ENCODE results near the gene NTF3. TPM values are rescaled to one million over a fixed set of nuclear protein-coding genes. Genes with fewer than 3 reads are reported as not detected.

NTF3 gene
- total and polyA plus RNA-seq, 12 donors, result 0.20 to 2.2 (median 0.79) TPM; not detected in 1

DNA sequence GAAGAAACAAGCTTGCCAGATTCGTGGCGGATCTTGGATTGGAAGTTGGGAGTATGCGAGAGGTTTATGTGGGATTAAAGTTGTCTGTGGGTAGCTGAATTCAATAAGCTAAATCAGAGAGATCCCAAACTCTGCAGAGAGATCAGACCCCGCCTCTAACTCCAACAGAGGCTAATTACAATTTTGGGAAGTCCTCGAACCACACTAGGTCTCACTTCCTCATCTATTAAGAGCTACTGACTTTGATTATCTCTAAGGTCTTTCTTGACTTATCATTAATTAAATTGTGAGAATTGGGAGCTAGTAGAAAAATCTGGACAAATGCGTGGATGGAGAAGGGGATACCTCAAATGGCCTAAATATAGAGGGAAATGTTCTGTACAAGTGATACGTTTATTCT lies 9.1 kb downstream of the NTF3 start:
- TF ChIP-seq, protein P1, sequence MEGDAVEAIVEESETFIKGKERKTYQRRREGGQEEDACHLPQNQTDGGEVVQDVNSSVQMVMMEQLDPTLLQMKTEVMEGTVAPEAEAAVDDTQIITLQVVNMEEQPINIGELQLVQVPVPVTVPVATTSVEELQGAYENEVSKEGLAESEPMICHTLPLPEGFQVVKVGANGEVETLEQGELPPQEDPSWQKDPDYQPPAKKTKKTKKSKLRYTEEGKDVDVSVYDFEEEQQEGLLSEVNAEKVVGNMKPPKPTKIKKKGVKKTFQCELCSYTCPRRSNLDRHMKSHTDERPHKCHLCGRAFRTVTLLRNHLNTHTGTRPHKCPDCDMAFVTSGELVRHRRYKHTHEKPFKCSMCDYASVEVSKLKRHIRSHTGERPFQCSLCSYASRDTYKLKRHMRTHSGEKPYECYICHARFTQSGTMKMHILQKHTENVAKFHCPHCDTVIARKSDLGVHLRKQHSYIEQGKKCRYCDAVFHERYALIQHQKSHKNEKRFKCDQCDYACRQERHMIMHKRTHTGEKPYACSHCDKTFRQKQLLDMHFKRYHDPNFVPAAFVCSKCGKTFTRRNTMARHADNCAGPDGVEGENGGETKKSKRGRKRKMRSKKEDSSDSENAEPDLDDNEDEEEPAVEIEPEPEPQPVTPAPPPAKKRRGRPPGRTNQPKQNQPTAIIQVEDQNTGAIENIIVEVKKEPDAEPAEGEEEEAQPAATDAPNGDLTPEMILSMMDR (IDR thresholded peaks at IDR 0.05), result no peak

DNA sequence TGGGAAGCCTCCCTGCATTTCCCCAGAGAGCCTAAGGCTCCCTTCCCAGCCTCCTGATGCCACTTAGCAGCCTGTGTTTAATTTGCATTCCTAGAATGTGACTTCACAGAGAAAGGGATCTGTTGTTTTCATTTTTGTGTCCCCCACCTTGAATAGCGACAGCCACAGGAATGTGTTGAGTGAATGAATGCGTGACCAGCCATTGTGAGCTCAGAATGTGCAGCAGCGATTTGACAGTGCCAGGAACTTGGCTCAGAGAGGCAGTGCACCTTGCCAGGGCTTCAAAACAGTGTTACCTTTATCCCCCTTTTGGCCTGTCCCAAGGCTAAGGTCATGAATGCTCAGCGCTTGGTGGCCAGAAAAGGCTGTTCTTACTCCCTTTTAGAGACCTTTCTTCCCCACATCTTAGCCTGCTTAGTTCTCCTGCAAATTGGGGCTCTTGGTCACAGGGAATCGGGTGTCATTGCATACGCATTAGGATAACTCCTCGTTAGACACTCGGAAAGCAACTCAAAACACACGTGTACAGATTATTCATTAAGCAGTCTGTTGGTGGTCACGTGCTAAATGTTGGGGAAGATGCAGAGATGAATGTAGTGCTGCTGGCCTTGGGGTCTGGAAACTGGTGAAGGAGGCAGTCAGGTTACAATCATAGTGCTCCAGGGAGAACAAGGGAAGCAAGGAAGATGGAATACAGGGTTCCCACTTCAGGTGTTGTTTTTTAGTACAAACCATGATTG lies 9.8 kb downstream of the NTF3 start:
- Histone ChIP-seq H3K27ac (no peak overlapping the region), H3K36me3 (no peaks in the 10 kb centered on the region), H3K4me1 (peaks cover 0 to 52% (median 23%) of the 10 kb centered on the region in 9 donors), H3K9me3 (peaks cover 0 to 7% (median 0%) of the 10 kb centered on the region in 11 donors), H3K27me3 (peaks cover 0 to 13% (median 0%) of the 10 kb centered on the region in 7 donors), H3K4me3 (no peak overlapping the region)
- ATAC-seq (peak in 3 of 8 donors; percentile 29 to 67 (median 48)), DNase-seq (no peak)
- 65 to 67% methylated on average over 10 of the region's 10 CpGs for WGBS, 2 donors
- TF ChIP-seq, protein P1 (IDR thresholded peaks at IDR 0.05), result no peak
- intact Hi-C loops (cut with DNase I), result loop anchor here in 9 of 10 donors (1.0 to 10.0 kb wide), 16 partner anchors 66 to 419 kb away; no protein-coding TSS in a partner anchor

More for the DNA sequence above, 9.1 kb downstream of the NTF3 start:
- peaks cover 0 to 56% (median 26%) of the 10 kb centered on the region in 9 donors for H3K4me1 ChIP-seq
- intact Hi-C loops (cut with DNase I), result loop anchor here in 8 of 10 donors (2.0 to 10.0 kb wide), 12 partner anchors 66 to 419 kb away; no protein-coding TSS in a partner anchor
- peaks cover 0 to 20% (median 0%) of the 10 kb centered on the region in 7 donors for H3K27me3 ChIP-seq
- no peak overlapping the region for H3K4me3 ChIP-seq
- H3K36me3 ChIP-seq, result no peaks in the 10 kb centered on the region
- no peak for ATAC-seq
- H3K27ac ChIP-seq, result no peak overlapping the region
- H3K9me3 ChIP-seq, result peaks cover 0 to 7% (median 0%) of the 10 kb centered on the region in 11 donors
- no peak for DNase-seq
- WGBS, 2 donors, result 87 to 91% methylated on average over 7 of the region's 7 CpGs

DNA sequence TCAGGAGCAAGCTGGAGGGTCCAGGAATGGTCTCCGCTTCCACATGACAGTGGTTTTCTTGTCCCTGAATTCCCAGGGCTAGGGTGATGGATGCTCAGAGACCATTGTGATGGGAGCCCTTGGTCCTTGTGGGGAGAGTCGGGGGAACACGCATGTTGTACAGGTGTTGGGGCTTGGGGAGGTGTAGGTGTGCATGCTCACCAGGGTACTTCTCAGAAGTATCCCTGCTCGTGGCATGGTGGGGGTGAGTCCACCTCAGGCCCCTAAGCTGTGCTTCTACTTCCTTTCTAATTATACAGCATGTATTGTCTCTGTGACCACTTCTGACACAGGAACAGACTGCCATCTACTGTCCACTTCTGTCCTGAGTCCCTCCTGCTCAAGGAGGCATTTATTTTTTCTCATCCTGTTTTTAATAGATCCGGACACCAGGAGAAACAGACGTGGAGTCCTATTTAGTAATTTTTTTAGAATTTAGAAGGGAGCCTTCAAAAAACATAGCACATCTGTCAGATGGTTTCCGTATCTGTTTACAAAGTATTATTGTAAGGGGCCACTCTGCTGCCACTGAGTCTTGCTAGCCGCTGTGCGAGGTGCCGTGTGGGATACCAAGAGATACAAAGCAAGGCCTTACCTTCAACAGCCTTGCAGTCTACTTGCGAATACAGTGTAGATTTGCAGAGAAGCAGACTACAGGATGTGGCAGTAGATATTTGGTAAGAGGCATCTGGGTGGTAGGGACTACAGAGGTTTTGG lies 10.5 kb downstream of the NTF3 start:
- TF ChIP-seq, protein P1 (IDR thresholded peaks at IDR 0.05), result peak; percentile 36 to 79 (median 66)
- ATAC-seq (peak; percentile 63 to 89 (median 81)), DNase-seq (peak in 1 of 2 donors; percentile 59)
- H3K27ac ChIP-seq, result no peak overlapping the region
- no peaks in the 10 kb centered on the region for H3K36me3 ChIP-seq
- peaks cover 0 to 45% (median 15%) of the 10 kb centered on the region in 9 donors for H3K4me1 ChIP-seq
- peaks cover 0 to 7% (median 0%) of the 10 kb centered on the region in 11 donors for H3K9me3 ChIP-seq
- H3K27me3 ChIP-seq, result peaks cover 0 to 13% (median 0%) of the 10 kb centered on the region in 7 donors
- intact Hi-C loops (cut with DNase I), result loop anchor here in 9 of 10 donors (1.0 to 10.0 kb wide), 16 partner anchors 65 to 420 kb away; no protein-coding TSS in a partner anchor
- no peak overlapping the region for H3K4me3 ChIP-seq
- WGBS, 2 donors, result 54% methylated on average over 11 of the region's 11 CpGs

DNA sequence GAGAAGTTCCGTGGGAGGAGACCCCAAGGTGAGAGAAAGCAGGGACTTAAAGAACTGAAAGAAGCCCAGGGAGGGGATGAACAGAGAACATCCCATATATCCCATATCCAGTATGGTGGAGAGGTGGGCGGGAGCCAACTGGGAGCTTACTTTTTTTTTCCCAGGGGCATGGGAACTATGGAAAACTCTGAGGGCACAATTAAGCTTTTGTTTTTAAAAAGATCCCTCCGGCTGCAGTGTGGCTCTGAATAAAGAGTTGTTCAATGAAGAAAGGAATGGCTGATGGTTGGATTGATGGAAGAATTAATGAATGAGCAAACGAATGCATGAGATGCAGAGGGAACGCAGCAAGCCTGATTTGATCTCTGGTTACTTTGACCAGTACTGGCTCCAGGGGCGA lies 12.6 kb downstream of the NTF3 start:
- Histone ChIP-seq H3K27me3 (peaks cover 0 to 5% (median 2%) of the 10 kb centered on the region in 7 donors), H3K9me3 (no peaks in the 10 kb centered on the region), H3K4me1 (peaks cover 0 to 25% (median 12%) of the 10 kb centered on the region in 9 donors), H3K36me3 (no peaks in the 10 kb centered on the region), H3K27ac (no peak overlapping the region), H3K4me3 (no peak overlapping the region)
- no peak for ATAC-seq
- no peak for DNase-seq
- WGBS, 2 donors, result 81 to 89% methylated on average over 6 of the region's 6 CpGs
- intact Hi-C loops (cut with DNase I), result loop anchor here in 8 of 10 donors (5.0 to 10.0 kb wide), 11 partner anchors 63 to 422 kb away; no protein-coding TSS in a partner anchor
- TF ChIP-seq, protein P1 (IDR thresholded peaks at IDR 0.05), result no peak

Measured in heart right ventricle (tissue), 16 donors.